Hematopoietic multipotent progenitor cell treated with erythropoietin and hydrocortisone succinate and interleukin-3 and kit ligand, for 6 days (in vitro differentiated cells): ENCODE measurements around the gene COG7.
"Not testable (repeated sequence)": the region's sequence is repeated elsewhere in the genome, so short reads cannot be mapped to it uniquely, and the experiment has no call there.

Experiments used
- DNase-seq: peaks from one replicate; pipeline ENCODE4 v3.0.0-alpha.2; 2015

COG7 gene

DNA sequence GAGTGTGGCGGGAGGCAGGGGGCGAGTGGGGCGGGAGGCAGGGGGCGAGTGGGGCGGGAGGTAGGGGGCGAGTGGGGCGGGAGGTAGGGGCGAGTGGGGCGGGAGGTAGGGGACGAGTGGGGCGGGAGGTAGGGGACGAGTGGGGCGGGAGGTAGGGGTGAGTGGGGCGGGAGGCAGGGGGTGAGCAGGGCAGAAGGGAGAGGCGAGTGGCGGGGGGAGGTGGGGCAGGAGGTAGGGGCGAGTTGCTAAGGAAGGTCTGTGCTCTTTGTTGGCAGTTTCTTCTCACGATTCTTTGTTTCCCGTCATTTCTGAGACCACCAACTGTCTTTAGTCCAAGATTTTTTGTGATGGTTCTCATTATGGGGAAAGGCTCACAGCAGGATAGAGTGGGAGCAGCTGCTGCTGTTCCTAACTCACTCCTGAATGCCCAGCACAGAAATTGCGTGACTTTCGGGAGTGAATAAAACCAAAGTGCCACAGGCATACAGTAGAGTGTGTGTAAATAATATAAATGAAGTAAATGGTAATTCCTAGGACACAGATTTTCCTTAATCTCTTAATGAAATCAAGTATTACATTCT is 44.7 kb downstream of the COG7 start:
- DNase-seq = no peak

DNA sequence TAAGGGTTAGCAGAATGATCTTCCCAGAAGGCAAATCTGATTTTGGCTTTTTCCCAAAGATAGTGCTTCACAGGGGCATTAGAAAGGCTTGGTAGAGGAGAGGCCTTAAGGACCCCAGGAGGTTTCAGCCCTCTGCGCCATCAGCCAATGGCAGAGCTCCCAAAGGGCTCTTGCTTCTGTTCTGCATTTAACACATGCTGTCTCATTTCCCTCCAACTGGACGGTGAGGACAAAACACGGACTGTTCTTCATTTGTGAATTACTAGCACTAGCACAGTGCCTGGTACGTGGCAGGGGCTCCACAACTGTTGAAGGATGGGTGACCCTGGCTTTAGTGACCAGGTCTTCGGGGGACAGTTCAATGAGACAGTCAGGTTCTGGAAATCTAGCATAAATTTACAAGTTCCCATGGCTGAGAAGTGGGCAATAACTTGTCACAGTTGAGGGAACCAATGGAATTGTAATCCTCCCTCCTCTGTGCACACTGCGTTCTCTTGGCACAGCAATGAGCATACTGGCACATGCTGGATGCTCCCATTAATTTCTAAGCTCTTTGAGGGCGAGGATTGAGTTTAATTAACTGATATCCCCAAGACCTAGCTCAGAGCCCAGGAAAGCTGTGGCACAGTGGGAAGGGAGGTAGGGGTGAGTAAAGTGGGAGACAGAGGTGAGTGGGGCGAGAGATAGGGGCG is 45.4 kb downstream of the COG7 start:
- no peak for DNase-seq

DNA sequence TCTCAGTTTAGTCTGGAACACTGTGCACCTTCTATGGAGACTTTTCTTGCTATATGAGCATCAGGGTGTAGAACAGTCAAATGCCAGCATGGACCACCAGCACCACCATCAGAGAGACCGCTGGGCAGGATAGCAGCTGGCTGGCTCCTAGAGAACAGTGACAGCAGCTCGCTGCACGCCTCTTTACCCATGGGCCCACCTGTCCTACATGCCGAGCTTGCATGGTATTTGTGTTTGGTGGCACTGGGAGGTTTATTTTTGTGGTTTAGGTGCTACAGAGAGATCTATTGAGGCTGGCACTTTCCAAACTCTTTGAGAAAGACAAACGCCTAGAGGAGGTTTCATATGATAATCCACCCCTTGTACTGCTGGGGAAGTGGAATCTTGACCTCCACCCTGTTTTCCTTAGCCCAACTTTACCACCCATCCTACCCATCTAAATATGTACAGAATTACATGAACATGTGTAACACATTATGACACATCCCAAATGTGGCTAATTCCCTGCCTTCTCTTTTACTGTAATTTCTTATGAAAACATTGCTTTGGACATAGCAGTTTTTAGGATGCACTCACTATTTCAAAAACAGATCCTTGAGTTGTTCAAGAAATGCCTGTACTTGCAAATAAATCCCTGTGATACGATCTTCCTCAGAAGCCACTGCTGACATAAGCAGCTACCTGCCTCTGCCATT is 46.3 kb downstream of the COG7 start:
- DNase-seq = no peak

DNA sequence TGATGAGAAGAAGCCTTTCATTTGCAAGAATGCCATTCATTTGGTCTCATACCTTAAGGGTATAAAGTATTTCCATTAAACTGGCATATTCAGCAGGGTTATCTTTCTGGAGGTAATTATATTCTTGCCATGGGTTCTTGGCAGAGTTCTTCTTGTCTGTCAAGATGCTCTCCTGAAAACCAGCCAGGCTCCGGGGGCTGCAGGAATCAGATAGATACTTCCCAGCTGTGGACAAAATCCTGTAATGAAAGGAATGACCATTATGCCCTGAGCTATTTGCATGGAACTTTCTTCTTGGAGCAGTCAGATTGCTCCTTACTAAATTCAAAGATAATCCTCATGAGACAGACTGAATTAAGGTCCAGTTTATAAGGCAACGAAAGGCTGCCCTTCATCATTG is 47.0 kb downstream of the COG7 start:
- DNase-seq = no peak

DNA sequence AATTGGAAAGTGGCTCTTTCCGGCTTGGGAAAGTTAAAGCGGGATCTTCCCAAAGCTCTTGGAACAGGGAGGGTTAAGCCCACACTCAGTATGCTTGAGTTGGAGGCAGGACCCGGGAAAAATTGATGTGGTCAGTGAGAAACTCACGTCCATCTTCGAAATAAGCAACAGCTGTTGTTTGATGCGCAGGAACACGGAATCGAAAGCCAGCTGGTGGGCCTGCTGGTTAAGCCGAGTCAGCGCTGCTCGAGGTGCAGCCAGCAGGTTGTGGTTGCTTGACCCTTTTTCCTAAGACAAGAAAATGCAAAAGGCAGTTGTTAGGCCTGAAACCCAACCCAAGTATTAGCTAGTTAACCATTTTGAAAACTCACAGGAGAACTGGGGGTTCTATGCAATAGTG is 49.4 kb downstream of the COG7 start:
- DNase-seq = no peak

DNA sequence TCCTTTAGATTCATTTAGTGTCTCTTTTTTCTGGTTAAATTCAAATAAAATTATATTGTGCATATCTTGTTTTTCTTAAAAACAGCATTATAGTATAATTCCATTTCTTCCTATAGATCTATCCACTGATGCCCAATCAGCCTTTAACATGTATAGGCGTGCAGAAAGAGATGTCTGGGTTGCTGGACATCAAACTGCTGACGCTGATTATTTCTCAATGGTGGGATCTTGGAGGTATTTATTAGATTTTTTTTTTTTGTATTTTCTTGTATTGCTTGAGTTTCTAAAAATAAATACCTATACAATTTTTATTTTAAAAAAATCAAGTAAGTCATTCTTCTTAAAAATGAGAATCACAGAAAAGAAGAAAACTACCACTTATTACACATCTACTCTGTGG is 50.9 kb downstream of the COG7 start:
- DNase-seq = no peak

DNA sequence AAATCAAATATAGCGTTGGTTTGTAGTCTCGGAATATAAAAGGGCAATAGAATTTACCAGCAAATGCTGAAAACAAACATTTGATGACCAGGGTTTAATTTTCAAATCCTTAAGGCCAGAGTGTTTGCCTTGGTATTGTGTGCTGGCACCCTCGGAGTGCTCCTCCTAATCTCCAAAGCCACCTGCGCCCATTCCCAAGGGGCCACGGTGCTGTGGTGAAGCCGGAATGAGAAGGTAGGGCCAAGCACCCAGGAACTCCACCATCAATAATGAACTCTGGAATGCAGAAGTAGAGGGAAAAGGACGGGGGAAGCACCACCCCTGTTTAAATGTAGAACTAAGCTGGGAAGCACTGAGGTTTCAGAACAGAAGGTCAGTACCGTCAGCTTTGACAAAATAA is 51.9 kb downstream of the COG7 start:
- DNase-seq = no peak

DNA sequence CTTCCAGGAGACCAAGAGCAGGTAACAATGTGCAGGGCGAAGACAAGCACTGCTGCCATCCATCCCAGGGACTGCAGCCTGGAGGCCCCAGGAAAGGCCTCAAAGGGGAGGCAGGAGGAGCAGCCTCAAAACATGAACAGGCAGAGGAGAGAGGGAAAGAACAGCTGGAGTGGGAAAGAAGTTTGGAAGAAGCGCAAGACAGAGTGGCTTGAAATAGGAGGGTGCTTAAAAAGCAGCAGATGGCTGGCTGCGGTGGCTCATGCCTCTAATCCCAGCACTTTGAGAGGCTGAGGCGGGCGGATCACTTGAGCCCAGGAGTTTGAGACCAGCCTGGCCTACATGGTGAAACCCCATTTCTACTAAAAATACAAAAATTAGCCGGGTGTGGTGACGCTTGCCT is 52.5 kb downstream of the COG7 start:
- DNase-seq = not testable (repeated sequence)

DNA sequence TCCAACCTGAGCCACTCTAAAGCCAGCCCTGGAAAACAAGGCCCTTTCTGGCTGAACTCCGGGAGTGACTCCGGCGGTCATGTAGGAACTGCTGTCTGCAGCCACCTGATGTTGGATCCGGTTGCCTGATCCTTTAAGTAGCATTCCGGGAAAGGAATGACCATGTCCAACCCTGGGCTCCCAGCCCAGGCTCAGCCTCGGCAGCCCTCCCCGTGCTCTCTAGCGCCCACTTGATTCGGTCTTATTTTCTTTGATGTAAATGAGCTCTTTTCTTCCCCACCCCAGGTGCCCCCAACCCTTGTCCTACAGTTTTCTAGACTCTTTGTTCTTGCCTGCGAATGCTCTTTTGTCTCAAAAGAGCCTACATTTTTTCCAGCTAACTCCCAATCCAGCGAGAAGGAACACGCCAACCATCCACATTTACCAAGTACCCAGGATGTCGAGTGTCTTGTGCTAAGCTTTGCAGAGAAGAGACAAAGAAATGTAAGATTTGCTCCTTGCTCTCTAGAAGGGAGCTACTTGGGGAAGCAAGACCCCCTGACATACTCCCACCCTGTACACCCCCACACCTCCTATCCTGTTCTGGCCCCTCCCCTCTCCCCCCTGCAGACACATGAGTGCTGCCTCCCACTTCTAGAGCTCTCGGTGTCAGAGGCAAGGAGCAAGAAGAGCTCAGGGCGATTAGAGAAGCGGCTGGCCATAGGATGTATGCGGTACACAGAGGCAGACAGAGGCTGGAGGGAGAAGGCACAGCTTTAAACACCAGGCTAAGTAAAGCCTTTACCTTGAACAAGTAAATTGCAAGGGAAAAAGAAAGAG is 53.8 kb downstream of the COG7 start:
- no peak for DNase-seq

DNA sequence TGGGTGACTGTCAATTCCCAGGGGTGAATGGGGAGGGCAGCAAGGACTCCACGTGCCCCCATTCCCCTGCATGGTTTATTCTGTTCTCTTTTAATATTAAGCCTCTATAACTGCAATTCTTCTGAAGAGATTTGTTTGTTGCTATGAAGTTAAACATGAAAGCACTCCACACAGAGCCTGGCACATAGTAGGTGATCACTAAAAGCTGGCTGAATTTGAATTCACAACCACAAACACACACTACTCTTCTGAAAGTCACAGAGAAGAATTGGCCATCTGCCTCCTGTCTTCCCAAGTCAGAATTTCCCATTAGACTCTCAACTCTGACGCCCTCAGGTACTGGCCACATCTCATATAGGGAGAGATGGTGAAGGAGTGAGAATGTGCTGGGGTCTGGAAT is 55.5 kb downstream of the COG7 start:
- no peak for DNase-seq

DNA sequence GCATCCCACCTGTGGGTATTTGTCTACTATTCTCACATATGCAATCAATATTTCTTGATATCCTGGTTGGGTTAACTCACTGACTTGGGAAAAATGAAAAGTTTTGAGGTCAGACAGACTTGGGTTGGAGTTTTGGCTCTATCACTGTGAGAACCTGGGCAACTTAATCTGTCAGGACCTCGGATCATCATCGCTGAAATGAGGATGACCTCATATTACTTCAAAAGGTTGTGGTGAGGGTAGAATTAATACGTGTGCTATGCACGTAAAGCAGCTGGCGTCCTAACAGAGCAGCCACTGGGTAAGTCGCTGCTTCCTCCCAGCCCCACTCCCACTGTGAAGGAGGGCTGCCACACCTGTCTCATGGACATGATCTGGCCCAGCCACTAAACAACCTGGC is 57.3 kb downstream of the COG7 start:
- no peak for DNase-seq

DNA sequence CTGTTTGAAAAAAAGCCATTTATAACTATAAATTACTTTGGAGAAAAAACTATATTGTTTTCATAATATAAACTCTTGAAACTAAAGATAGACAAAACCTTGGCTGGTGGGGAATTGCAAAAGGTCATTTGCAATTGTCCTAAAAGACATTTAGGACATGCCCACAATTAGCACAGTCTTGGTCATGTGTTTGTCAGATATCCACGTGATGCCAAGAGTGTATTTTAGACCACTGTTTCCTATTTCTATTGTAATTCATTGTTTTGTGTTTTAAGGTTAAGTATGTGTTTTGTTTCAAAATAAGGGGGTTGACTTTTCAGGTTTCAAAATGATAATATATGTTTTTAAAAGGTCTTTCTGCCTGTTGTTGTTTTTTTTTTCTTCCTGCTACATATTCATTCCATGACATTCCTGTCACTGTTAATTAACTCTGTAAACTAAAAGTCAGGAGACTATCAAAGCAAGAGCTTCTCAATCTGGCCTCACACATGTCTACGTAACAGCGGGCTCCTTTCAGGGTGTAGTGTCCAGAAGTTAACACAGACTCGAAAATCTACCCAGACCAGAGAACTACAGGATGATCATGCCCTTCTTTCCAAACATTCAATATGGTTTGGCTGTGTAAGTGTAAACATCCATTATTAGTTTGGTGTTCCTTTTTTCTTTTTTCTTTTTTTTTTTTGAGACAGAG is 58.7 kb downstream of the COG7 start:
- no peak for DNase-seq

DNA sequence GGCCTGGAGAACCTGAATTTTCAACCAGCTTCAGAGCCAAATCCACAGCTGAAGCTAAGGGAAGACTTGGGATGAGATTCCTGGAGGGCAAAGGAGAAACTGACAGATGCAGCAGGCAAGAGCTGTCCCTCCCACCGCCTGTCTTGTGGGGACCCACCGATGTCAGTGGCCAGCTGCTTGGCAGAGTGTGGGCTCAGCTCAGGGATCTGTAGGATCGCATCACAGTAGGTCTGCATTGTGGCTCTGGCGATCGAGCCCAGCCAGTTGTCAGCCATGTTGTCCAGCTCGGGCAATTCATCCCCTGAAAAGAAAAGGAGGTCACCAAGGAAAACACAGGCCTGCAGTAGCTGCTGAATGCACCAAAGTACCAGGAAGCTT is 60.8 kb downstream of the COG7 start:
- DNase-seq = no peak

DNA sequence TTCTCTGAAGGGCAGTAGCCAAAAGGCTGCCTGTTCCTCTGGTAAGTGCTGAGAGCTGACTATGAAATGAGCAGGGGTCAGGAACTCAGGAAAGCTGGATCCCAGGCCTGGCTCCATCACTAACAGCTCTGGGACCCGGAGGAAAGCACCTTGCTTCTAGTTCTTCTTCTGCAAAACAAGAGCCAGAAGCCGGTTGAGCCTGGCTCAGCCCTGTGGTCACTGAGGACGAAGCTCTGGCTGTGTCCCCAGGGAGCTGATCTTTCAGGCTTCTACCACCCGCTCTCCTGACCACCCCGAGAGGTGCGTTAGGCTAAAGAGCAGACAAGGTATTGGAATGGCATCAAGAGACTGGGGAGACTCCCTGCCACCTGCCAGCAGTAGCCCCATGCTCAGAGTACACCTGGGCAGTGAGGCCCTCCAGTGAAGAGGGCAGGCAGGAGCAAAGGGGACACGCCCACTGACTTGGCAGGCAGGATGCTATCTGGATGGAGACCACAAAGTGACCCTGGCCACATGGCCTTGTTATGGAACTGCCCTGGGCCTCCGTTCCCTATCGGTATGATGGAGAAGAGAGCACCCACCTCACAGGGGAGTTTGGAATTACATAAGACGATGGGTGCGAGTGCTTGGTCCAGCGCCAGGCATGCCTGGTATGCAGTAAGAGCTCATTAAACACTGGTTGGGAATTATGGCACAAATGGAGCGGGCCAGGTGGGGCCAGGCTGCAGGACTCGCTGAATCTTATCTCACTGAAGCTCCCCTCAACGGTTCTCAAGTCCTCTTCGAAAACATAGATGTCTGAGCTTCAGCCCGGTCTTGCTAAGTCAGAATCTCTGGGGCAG is 61.4 kb downstream of the COG7 start:
- DNase-seq = no peak

DNA sequence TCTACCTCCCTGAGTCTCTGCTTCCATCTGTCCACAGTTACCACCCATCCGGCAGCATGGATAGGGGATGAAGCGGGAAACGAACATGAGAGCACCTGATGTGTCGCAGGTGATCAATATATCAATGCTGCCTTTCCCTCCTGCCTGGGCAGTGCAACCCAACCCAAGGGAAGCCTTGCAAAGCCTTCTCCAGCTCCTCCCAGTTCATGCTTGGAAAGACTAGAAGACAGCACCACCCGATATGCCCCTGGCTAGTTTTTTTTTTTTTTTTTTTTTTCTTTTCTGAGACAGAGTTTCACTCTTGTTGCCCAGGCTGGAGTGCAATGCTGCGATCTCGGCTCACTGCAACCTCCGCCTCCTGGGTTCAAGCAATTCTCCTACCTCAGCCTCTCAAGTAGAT is 63.1 kb downstream of the COG7 start:
- DNase-seq = not testable (repeated sequence)

DNA sequence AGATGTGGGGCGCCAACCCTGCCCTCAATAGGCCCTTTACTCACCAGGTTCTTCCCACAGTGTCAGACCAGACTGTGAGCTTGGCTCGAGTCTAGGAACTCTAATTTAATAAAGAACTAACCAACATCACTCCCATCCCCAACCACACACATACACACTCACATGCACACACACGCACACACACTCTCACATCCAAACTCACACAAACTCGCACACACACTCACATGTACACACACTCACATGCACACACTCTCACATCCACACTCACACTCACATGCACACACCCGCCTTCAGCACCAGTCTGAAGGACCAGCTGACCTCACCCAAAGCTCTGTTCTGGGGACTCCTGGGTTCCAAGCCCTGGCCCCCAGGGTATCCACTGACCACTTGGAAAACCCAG is 63.8 kb downstream of the COG7 start:
- no peak for DNase-seq

DNA sequence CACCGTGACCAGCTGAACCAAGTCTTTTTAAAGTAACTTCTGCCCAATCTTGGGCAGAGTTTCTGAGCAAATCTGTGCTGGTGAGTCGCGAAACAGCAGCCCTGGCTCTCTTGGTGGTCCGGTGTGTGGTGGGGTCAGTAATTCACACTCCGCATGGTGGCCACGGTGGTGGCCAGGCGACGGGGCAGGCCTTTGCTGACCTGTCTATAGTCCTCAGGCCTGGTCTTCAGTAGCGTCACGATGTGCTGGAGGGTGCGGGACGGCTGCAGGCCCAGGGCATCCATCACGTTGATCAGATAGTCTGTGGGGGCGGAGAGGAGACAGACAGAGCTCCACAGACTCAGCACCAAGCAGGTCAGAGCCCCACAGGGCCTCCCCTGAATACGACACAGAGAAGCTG is 64.2 kb downstream of the COG7 start:
- no peak for DNase-seq

DNA sequence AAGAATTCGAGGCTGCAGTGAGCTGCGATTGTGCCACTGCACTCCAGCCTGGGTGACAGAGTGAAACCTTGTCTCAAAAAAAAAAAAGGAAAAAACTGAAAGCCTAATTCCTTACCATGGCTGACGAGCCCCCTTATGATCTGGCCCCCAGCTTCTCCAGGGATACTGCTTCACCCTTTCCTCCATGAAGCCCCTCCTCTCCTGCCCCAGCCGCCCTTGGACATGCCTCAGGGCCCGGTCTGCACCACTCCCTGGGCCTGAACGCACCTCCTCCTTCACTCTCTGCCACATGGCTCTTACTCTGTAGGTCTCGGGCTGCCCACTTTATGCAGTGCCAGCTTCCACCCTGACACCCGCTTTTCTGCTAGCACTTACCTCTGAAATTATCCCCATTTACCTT is 65.3 kb downstream of the COG7 start:
- DNase-seq = no peak

DNA sequence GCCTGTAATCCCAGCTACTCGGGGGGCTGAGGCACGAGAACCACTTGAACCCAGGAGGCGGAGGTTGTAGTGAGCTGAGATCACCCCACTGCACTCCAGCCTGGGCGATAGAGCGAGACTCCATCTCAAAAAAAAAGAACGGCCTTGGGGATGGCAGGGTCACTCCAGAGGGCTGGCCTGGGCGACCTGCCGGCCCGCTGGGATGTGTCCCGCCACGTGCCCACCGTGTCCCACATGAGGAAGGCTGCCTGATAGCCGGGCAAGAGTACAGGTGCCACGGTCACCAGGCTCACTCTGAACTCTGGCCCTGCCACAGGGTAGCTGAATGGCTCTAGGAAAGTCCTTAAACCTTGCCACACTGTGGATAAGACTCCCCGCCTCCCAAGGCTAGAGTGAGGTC is 67.5 kb downstream of the COG7 start:
- no peak for DNase-seq

DNA sequence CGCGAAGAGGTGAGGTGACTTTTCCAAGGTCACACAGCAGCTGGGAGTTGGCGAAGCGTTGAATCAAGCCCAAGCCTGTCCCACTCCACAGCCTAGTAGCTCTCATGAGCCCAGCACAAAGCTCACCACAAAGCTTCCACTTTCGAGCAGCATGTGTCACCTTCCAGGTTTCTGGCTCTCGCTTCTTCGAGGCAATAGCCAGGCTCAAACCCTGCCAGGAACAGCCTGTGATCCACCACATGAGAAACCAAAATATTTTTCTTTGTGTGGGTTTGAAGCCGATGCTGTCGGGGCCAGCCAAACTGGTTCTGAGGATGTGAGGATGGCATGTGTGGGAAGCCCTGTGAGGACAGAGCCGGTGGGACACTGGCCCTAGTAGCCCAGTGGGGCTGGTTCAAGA is 68.1 kb downstream of the COG7 start:
- DNase-seq = no peak

DNA sequence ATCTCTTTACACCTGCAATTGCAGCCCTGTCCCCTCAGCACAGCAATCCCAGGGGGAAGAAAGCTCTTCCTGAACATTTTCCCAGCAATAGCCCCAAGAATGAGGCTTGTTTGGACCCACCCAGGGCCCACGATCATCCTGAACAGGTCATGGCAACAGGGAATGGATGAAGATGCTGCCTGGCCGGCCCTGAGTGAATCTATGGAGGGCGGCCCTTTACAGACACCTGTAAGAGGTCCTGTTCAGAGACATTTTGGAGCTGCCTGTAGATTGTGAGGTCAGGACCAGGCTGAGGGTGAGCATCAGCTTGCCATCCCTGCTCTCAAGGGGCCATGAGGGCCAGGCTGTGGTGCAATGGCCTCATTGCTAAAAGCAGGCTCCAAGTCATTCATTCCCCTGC is 69.1 kb downstream of the COG7 start:
- no peak for DNase-seq

DNA sequence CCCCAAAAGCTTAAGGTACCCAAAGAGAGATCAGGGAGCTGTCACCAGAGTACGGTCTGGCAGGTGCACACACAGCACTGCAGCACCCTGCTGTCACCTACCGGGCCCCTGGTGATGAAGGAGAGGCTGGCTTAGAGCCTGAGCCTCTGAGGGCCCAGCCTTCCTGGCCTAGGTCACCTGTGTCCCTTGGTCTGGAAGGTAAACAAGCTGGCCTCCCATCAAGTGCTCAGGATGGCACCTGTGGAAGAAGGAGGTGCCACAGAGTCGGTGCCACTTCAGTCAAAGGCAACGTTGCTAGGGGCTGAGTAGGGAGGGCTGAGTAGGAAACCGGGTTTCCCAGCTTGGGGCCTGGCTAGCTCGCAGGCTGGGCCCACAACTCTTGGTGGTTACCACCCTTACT is 70.7 kb downstream of the COG7 start:
- DNase-seq = no peak
